Thoracic aorta (tissue), 2 donors: ENCODE results near the gene PDE4B. TPM values are rescaled to one million over a fixed set of nuclear protein-coding genes. Genes with fewer than 3 reads are reported as not detected.

Source experiments
- ATAC-seq: fragments of 150-250 bp; one replicate; pipeline ENCODE4 v1.8.0; 2017; ENCODE audit warnings: low read depth; ENCODE audit not compliant: insufficient number of reproducible peaks, low FRiP score
- DNase-seq: peaks from one replicate; pipeline ENCODE4 v3.0.0-alpha.2; 2020; ENCODE audit warnings: low spot score
- H3K27ac ChIP-seq, 2 donors: fragments of 200-600 bp; sonication (generic); 1 replicate in 1 of 2; 2 replicates in 1 of 2; pipeline ENCODE4 v1.5.1; 2016; ENCODE audit warnings: mild to moderate bottlenecking in 2 of 2, moderate library complexity in 2 of 2
- H3K27me3 ChIP-seq: fragments of 200-600 bp; sonication (generic); replicated peaks from 2 replicates; pipeline ENCODE4 v1.6.0; 2016; ENCODE audit warnings: mild to moderate bottlenecking; ENCODE audit not compliant: insufficient read depth
- H3K36me3 ChIP-seq: fragments of 200-600 bp; sonication (generic); one replicate; pipeline ENCODE4 v1.5.1; 2016
- H3K4me1 ChIP-seq, 2 donors: fragments of 200-600 bp; sonication (generic); 1 replicate in 1 of 2; 2 replicates in 1 of 2; pipeline versions ENCODE4 v1.5.1 to v1.6.0; 2016; ENCODE audit warnings: low read depth in 2 of 2, mild to moderate bottlenecking in 1 of 2; ENCODE audit not compliant: control insufficient read depth in 1 of 2
- H3K4me3 ChIP-seq: fragments of 200-600 bp; sonication (generic); 2 replicates; pipeline ENCODE4 v1.5.1; 2016; ENCODE audit warnings: mild to moderate bottlenecking
- H3K9me3 ChIP-seq: fragments of 200-600 bp; sonication (generic); 2 replicates; pipeline ENCODE4 v1.5.1; 2016
- CTCF ChIP-seq: fragments of 200-600 bp; sonication (generic); IDR thresholded peaks from one replicate; pipeline ENCODE4 v1.5.1; 2019; ENCODE audit warnings: antibody characterized with exemption
- total RNA-seq, 2 donors: library from RNA; depleted of rRNA; stranded (reverse); fragments of >200 nt; gene quantifications; one replicate each; pipeline versions ENCODE4 v1.1.0 to v1.2.3, GENCODE V29; 2016

Gene PDE4B
- total RNA-seq, 2 donors from 2014 or later = 29.0 to 42.4 TPM

GRCh38 chr1:66206563-66207144, 414.0 kb downstream of the PDE4B start:
- TF ChIP-seq CTCF = no peak
- Histone ChIP-seq H3K4me3 (no peak overlapping the region), H3K9me3 (no peaks in the 10 kb centered on the region), H3K36me3 (no peaks in the 10 kb centered on the region), H3K27me3 (no peaks in the 10 kb centered on the region), H3K27ac (no peak overlapping the region), H3K4me1 (peaks cover 9 to 13% of the 10 kb centered on the region in 2 donors)
- ATAC-seq = no peak
- DNase-seq = no peak

GRCh38 chr1:66207484-66207883, 414.8 kb downstream of the PDE4B start:
- no peak for ATAC-seq
- no peaks in the 10 kb centered on the region for H3K27me3 ChIP-seq
- H3K4me3 ChIP-seq = no peak overlapping the region
- no peaks in the 10 kb centered on the region for H3K36me3 ChIP-seq
- no peak overlapping the region for H3K27ac ChIP-seq
- DNase-seq = no peak
- no peak for TF ChIP-seq CTCF
- H3K9me3 ChIP-seq = no peaks in the 10 kb centered on the region
- peaks cover 9 to 13% of the 10 kb centered on the region in 2 donors for H3K4me1 ChIP-seq

DNA sequence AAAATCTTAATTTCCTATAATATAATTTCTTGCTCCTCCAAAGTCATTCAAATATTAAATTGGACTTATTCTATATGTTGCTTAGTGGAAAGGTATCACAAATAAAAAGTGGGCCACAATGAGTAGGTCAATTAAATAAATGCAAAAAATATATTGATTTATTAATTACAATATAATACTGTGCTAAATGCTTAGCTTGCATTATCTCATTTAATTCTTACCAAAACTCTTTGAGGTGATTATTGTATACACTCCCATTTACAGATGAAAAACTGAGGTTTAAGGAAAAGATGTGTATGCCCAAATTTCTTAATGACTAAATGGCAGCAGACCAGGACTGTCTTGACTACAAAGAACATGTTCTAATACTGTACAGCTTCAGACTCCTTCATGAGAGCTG, 415.9 kb downstream of the PDE4B start:
- no peak for TF ChIP-seq CTCF
- no peaks in the 10 kb centered on the region for H3K36me3 ChIP-seq
- H3K9me3 ChIP-seq = no peaks in the 10 kb centered on the region
- ATAC-seq = no peak
- peaks cover 9 to 13% of the 10 kb centered on the region in 2 donors for H3K4me1 ChIP-seq
- DNase-seq = no peak
- H3K27me3 ChIP-seq = no peaks in the 10 kb centered on the region
- H3K27ac ChIP-seq = no peak overlapping the region
- H3K4me3 ChIP-seq = no peak overlapping the region

DNA sequence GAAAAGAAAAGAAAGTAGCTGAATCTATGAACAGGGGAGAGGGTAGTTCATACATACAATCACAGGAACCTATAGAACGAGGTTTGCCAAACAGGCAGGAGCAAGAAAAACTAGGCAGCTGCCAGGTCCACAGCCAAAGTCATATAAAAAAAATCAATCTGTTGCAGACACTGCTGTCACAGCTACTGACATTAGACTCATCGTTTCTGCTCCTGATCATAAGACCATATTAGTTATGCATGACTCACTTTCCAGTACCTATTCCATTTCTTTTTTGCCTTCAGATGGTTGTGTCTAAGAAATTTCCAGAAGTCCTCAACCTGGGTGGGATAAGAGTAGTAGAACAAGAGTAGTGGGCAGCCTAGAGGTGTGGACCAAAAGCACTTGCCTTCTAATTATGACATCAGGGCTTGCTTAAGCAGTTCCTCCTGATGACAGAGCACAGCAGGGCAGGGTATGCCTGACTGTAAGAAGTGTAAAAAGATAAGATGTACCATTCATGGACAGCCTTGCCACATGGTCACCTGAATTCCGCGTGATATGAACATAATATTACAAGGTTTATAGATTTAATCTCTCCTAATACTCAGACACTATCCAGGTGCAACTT, 418.0 kb downstream of the PDE4B start:
- ATAC-seq = no peak
- no peak for DNase-seq
- no peak overlapping the region for H3K4me3 ChIP-seq
- no peak overlapping the region for H3K27ac ChIP-seq
- H3K4me1 ChIP-seq = peaks cover 9 to 13% of the 10 kb centered on the region in 2 donors
- no peaks in the 10 kb centered on the region for H3K9me3 ChIP-seq
- no peaks in the 10 kb centered on the region for H3K27me3 ChIP-seq
- TF ChIP-seq CTCF = no peak
- H3K36me3 ChIP-seq = no peaks in the 10 kb centered on the region

DNA sequence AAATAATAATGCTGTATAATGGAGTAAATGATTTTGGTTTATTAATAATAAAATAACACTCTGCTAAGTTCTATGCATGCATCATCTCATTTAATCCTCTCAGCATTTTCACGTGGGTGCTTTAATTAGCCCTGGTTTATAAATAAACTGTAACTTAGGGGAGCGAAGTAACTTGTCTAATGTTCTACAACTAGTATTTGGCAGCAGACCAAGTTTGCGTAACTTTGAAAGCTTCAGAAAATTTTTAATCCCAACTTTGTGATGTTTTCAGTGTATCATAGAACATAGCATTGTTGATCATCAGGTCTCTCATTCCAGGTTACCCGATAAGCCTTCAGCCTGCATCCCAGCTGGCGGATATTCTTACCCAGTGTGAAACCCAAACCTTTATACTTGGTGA, 418.8 kb downstream of the PDE4B start:
- no peak for ATAC-seq
- Histone ChIP-seq H3K27me3 (no peaks in the 10 kb centered on the region), H3K4me3 (no peak overlapping the region), H3K27ac (no peak overlapping the region), H3K4me1 (peaks cover 9 to 13% of the 10 kb centered on the region in 2 donors), H3K9me3 (no peaks in the 10 kb centered on the region), H3K36me3 (no peaks in the 10 kb centered on the region)
- TF ChIP-seq CTCF = no peak
- no peak for DNase-seq
